ENCODE measurements around the gene OR52K2. TPM values are rescaled to one million over a fixed set of nuclear protein-coding genes. Genes with fewer than 3 reads are reported as not detected.

OR52K2 gene
- total and polyA plus RNA-seq, 2 of the 13 experiments (the other 11 are each of a cell fraction or from before 2014, with no cell fraction given) = not detected

GRCh38 chr11:4493480-4493818, 44.4 kb downstream of the OR52K2 start (continued):
- TF ChIP-seq ZBTB7B (CRISPR knock-in tag; IDR thresholded peaks at IDR 0.05) (no peak), NCOA1 (CRISPR knock-in tag; IDR thresholded peaks at IDR 0.05) (no peak), ZMAT5 (CRISPR knock-in tag; IDR thresholded peaks at IDR 0.05; ENCODE audit: borderline replicate concordance, low read depth) (no peak), MTF2 (CRISPR knock-in tag; IDR thresholded peaks at IDR 0.05; ENCODE audit: borderline replicate concordance) (no peak), SSRP1 (CRISPR knock-in tag; IDR thresholded peaks at IDR 0.05) (no peak), HOXD1 (CRISPR knock-in tag; IDR thresholded peaks at IDR 0.05) (no peak), HNRNPK (IDR thresholded peaks at IDR 0.05; ENCODE audit: low read depth, low read length, poor library complexity, severe bottlenecking) (no peak), MZF1 (CRISPR knock-in tag; IDR thresholded peaks at IDR 0.05; ENCODE audit: borderline replicate concordance) (no peak), ATF1 (CRISPR knock-in tag; IDR thresholded peaks at IDR 0.05) (no peak)
- TF ChIP-seq, protein P1, sequence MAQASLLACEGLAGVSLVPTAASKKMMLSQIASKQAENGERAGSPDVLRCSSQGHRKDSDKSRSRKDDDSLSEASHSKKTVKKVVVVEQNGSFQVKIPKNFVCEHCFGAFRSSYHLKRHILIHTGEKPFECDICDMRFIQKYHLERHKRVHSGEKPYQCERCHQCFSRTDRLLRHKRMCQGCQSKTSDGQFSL (CRISPR knock-in tag; IDR thresholded peaks at IDR 0.05) = no peak
- TF ChIP-seq, protein P2, sequence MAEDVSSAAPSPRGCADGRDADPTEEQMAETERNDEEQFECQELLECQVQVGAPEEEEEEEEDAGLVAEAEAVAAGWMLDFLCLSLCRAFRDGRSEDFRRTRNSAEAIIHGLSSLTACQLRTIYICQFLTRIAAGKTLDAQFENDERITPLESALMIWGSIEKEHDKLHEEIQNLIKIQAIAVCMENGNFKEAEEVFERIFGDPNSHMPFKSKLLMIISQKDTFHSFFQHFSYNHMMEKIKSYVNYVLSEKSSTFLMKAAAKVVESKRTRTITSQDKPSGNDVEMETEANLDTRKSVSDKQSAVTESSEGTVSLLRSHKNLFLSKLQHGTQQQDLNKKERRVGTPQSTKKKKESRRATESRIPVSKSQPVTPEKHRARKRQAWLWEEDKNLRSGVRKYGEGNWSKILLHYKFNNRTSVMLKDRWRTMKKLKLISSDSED (CRISPR knock-in tag; IDR thresholded peaks at IDR 0.05) = no peak

DNA sequence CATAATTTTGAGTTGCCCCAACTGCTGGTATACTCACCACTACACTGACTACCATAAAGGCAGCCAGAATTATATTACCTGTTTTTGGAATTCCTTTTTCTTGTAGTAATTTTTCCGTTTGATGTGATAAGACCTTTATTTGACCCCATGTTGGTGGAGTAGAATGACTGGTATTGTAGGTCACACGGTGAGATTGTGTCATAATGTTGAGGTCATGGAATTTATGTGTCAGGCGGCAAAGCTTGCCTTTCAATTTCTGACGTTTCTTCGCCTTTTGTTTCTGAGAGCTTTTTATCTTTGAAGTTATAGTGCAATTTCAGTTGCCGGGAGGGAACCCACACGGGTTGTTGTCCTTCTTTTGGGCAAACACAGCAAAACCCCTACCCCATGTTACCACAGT, 46.4 kb downstream of the OR52K2 start:
- POLR2A ChIA-PET = no interaction called here
- intact Hi-C loops (cut with micrococcal nuclease; ENCODE audit: unreplicated experiment) (no loop called here), in situ Hi-C loops (cut with HindIII; ENCODE audit: extremely low pct_ligation_motif_present, low pct_unique_long_range_greater_than_20kb) (no loop called here)
- no peak overlapping the region for H3K9ac ChIP-seq (ENCODE audit: insufficient read depth, low read depth, low read length)
- H3K9me3 ChIP-seq (ENCODE audit: low read length) = no peaks in the 10 kb centered on the region
- H3K4me1 ChIP-seq (ENCODE audit: insufficient read depth, low read length) = no peaks in the 10 kb centered on the region
- whole genome bisulfite sequencing (ENCODE audit: low lambda C conversion rate) = 13% methylated on average over 7 of the region's 7 CpGs
- no peak overlapping the region for H3K4me2 ChIP-seq (ENCODE audit: low read depth, low read length)
- DNase-seq (ENCODE audit: low spot score) = no peak
- no peak overlapping the region for H3K4me3 ChIP-seq (replicated peaks in 1 of 3; ENCODE audit: insufficient read depth in 1 of 3, low read depth in 2 of 3, low read length in 3 of 3)
- no peaks in the 10 kb centered on the region for H4K20me1 ChIP-seq (ENCODE audit: insufficient read depth, low read length)
- CTCF ChIA-PET (ENCODE audit: low intra/inter-chr PET ratio, low total read pairs) = no interaction called here
- H3K36me3 ChIP-seq (replicated peaks in 1 of 2; ENCODE audit: control insufficient read depth in 1 of 2, insufficient read depth in 2 of 2, low read length in 2 of 2) = no peaks in the 10 kb centered on the region
- no peak for ATAC-seq
- H2AFZ ChIP-seq (ENCODE audit: low read length) = no peak overlapping the region
- H3K27ac ChIP-seq (ENCODE audit: extremely low read length, insufficient read depth, low read length) = no peak overlapping the region
- peaks cover 0 to 47% of the 10 kb centered on the region in 2 experiments; a peak in 4 of 5 replicates for H3K27me3 ChIP-seq (ENCODE audit: control insufficient read depth in 1 of 2, insufficient read depth in 2 of 2, low read length in 2 of 2)
- FAIRE-seq = no peak
- no peaks in the 10 kb centered on the region for H3K79me2 ChIP-seq (ENCODE audit: insufficient read depth, low read length)
- no TSS peak for BruUV-seq (replicated peaks)
- TF ChIP-seq ZNF407 (CRISPR knock-in tag; IDR thresholded peaks at IDR 0.05; ENCODE audit: not compliant biosample characterization) (no peak), ZNF569 (CRISPR knock-in tag; IDR thresholded peaks at IDR 0.05; ENCODE audit: borderline replicate concordance) (no peak), DR1 (CRISPR knock-in tag; IDR thresholded peaks at IDR 0.05) (no peak), PHF20 (CRISPR knock-in tag; IDR thresholded peaks at IDR 0.05) (no peak)

Data from HepG2 (cell line).